NB4 (cell line): ENCODE measurements around the gene SIPA1.
A peak's percentile ranks its signal among the peaks of the same experiment; 100 is the strongest.
"Not testable (repeated sequence)": the region's sequence is repeated elsewhere in the genome, so short reads cannot be mapped to it uniquely, and the experiment has no call there.

Experiments
- DNase-seq: peaks from one replicate; pipeline ENCODE4 v3.0.0; 2010; ENCODE audit warnings: low read depth
- H3K4me3 ChIP-seq: one replicate; pipeline ENCODE4 v1.5.1; 2011; ENCODE audit warnings: mild to moderate bottlenecking, low read depth, low read length, moderate library complexity
- MYC ChIP-seq: IDR thresholded peaks from 2 replicates; pipeline ENCODE4 v1.6.1; 2011; ENCODE audit warnings: low read depth, low read length
- POLR2A ChIP-seq: IDR thresholded peaks from 2 replicates; pipeline ENCODE4 v1.6.1; 2011; ENCODE audit warnings: mild to moderate bottlenecking; ENCODE audit not compliant: insufficient read length; ENCODE audit errors: extremely low read depth
- TF ChIP-seq, protein P1 (sequence below): IDR thresholded peaks from 2 replicates; pipeline ENCODE4 v1.6.1; 2011; ENCODE audit warnings: low read depth, low read length
- TF ChIP-seq, protein P2 (sequence below): IDR thresholded peaks from one replicate; pipeline ENCODE4 v1.5.1; 2012; ENCODE audit warnings: low read depth, low read length

SIPA1 gene

GRCh38 chr11:65657426-65657825 lies 19.5 kb downstream of the SIPA1 start:
- TF ChIP-seq, protein P1, sequence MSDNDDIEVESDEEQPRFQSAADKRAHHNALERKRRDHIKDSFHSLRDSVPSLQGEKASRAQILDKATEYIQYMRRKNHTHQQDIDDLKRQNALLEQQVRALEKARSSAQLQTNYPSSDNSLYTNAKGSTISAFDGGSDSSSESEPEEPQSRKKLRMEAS, result no peak
- TF ChIP-seq MYC (no peak), POLR2A (no peak)
- TF ChIP-seq, protein P2, sequence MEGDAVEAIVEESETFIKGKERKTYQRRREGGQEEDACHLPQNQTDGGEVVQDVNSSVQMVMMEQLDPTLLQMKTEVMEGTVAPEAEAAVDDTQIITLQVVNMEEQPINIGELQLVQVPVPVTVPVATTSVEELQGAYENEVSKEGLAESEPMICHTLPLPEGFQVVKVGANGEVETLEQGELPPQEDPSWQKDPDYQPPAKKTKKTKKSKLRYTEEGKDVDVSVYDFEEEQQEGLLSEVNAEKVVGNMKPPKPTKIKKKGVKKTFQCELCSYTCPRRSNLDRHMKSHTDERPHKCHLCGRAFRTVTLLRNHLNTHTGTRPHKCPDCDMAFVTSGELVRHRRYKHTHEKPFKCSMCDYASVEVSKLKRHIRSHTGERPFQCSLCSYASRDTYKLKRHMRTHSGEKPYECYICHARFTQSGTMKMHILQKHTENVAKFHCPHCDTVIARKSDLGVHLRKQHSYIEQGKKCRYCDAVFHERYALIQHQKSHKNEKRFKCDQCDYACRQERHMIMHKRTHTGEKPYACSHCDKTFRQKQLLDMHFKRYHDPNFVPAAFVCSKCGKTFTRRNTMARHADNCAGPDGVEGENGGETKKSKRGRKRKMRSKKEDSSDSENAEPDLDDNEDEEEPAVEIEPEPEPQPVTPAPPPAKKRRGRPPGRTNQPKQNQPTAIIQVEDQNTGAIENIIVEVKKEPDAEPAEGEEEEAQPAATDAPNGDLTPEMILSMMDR, result no peak
- no peak for DNase-seq
- H3K4me3 ChIP-seq, result no peak overlapping the region

GRCh38 chr11:65658174-65659021 lies 20.5 kb downstream of the SIPA1 start:
- TF ChIP-seq, protein P2, result no peak
- TF ChIP-seq MYC (no peak), POLR2A (no peak)
- TF ChIP-seq, protein P1, result no peak
- DNase-seq, result no peak
- H3K4me3 ChIP-seq, result no peak overlapping the region

DNA sequence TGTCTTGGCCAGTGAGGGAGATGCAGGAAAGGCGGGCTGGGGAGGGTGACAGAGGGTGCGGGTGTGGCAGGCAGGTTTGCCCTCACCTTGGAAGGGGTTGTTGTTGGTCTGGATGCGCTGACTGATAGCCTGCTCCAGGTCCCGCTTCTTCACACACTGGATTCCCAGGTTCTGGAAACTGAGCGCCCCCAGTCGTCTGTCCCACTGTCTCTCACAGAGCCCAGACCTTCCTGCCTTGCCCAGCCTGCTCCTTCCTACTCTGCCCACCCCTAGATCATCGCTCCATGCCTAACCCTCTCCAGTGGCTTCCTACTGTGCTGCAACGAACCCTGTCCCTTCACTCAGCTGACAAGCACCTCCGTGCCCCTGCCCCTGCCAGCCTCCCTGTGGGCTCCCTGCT lies 22.1 kb downstream of the SIPA1 start:
- H3K4me3 ChIP-seq, result no peak overlapping the region
- DNase-seq, result no peak
- TF ChIP-seq, protein P2, result no peak
- TF ChIP-seq, protein P1, result no peak
- TF ChIP-seq MYC (no peak), POLR2A (no peak)

DNA sequence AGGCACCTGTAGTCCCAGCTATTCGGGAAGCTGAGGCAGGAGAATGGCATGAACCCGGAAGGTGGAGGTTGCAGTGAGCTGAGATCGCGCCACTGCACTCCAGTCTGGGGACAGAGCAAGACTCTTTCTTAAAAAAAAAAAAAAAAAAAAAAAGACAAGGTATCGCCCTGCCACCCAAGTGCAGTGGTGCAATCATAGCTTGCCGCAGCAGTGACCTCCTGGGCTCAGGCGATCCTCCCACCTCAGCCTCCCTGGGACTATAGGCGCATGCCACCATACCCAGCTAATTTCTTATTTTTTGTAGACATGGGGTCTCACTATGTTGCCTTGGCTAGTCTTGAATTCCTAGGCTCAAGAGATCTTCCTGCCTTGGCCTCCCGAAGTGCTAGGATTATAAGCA lies 23.0 kb downstream of the SIPA1 start:
- not testable (repeated sequence) for H3K4me3 ChIP-seq, DNase-seq

DNA sequence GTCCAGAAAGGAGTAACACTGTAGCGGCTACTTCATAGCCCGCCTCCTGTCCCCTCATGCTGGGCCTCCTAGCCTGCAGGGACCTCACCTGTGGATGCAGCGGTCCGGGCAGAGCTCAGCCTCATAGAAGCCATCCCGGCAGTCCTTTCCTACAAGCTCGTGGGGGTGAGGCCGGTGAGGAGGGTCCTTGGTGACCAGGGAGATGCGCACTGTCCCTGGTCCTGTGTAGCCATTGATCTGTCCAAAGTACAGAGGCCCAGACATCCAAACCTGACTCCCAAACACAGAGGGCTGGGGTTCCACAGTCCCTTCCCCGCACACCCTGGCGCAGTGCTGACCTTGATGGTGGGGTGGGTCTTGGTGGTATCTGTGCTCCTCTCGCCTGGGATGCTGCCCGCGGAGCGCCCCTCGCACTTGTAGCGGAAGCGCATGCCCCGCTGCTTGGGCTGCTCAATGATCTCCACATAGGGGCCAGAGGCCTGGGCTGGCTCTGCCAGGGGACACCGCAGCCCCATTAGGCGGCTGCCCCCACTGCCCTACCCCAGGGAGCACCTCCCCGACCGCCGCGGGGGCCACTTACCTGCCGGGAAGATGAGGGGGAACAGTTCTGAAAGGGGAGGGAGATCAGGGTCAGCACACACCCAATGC lies 23.8 kb downstream of the SIPA1 start:
- no peak for DNase-seq
- TF ChIP-seq POLR2A (no peak), MYC (no peak)
- TF ChIP-seq, protein P1, result no peak
- TF ChIP-seq, protein P2, result no peak
- H3K4me3 ChIP-seq, result peak overlapping the region; percentile 99

GRCh38 chr11:65662247-65662798 lies 24.4 kb downstream of the SIPA1 start:
- TF ChIP-seq, protein P2, result no peak
- TF ChIP-seq MYC, result no peak
- TF ChIP-seq, protein P1, result no peak
- no peak for DNase-seq
- H3K4me3 ChIP-seq, result peak overlapping the region; percentile 99
